Measurements from ENCODE around the gene NXPH1. TPM values are rescaled to one million over a fixed set of nuclear protein-coding genes. Genes with fewer than 3 reads are reported as not detected.

NXPH1 gene
- total and polyA plus RNA-seq, 9 donors: 0.05 to 0.12 TPM; not detected in 7

DNA sequence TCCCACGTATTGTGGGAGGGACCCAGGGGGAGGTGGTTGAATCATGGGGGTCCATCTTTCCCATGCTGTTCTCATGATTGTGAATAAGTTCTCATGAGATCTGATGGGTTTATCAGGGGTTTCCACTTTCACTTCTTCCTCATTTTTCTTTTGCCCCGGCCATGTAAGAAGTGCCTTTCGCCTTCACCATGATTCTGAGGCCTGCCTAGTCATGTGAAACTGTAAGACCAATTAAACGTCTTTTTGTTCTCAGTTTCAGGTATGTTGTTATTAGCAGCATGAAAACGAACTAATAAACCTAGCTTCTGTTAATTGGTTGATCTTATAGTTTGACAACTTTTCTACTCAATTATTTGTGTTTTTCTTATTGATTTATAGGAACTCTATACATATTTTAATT is 206.3 kb downstream of the NXPH1 start:
- H3K4me1 ChIP-seq (ENCODE audit: insufficient read depth): no peaks in the 10 kb centered on the region
- H3K4me3 ChIP-seq: no peak overlapping the region
- no peaks in the 10 kb centered on the region for H3K36me3 ChIP-seq
- no peak for DNase-seq
- intact Hi-C loops (cut with DNase I): no loop called here
- no peaks in the 10 kb centered on the region for H3K9me3 ChIP-seq
- no peak overlapping the region for H3K27ac ChIP-seq
- 76 to 83% (median 82%) methylated on average over 5 of the region's 5 CpGs for WGBS, 3 donors
- no peaks in the 10 kb centered on the region for H3K27me3 ChIP-seq
- TF ChIP-seq, protein P1, sequence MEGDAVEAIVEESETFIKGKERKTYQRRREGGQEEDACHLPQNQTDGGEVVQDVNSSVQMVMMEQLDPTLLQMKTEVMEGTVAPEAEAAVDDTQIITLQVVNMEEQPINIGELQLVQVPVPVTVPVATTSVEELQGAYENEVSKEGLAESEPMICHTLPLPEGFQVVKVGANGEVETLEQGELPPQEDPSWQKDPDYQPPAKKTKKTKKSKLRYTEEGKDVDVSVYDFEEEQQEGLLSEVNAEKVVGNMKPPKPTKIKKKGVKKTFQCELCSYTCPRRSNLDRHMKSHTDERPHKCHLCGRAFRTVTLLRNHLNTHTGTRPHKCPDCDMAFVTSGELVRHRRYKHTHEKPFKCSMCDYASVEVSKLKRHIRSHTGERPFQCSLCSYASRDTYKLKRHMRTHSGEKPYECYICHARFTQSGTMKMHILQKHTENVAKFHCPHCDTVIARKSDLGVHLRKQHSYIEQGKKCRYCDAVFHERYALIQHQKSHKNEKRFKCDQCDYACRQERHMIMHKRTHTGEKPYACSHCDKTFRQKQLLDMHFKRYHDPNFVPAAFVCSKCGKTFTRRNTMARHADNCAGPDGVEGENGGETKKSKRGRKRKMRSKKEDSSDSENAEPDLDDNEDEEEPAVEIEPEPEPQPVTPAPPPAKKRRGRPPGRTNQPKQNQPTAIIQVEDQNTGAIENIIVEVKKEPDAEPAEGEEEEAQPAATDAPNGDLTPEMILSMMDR (IDR thresholded peaks at IDR 0.05): no peak
- TF ChIP-seq POLR2A (IDR thresholded peaks at IDR 0.05): no peak
- no peak for TF ChIP-seq EP300 (IDR thresholded peaks at IDR 0.05)

DNA sequence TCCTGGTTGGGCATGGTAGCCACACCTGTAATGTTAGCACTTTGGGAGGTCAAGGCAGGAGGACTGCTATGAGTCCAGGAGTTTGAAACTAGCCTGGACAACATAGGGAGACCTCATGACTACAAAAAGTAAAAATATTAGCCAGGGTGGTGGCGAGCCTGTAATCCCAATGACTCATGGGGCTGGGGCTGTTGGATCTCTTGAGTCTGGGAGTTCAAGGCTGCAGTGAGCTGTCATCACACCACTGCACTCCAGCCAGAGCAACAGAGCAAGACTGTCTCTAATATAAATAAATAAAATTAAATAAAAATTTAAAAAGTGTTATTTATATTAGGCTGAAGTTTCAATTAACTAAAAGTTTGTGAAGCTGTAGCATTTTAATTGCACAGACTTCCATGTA is 207.3 kb downstream of the NXPH1 start:
- intact Hi-C loops (cut with DNase I): no loop called here
- no peak for DNase-seq
- H3K9me3 ChIP-seq: no peaks in the 10 kb centered on the region
- TF ChIP-seq POLR2A (IDR thresholded peaks at IDR 0.05) (no peak), EP300 (IDR thresholded peaks at IDR 0.05) (no peak)
- TF ChIP-seq, protein P1 (IDR thresholded peaks at IDR 0.05): no peak
- no peaks in the 10 kb centered on the region for H3K4me1 ChIP-seq (ENCODE audit: insufficient read depth)
- no peak overlapping the region for H3K4me3 ChIP-seq
- 48 to 63% (median 52%) methylated on average over 1 of the region's 1 CpG for WGBS, 3 donors
- H3K27ac ChIP-seq: no peak overlapping the region
- no peaks in the 10 kb centered on the region for H3K36me3 ChIP-seq
- H3K27me3 ChIP-seq: no peaks in the 10 kb centered on the region

DNA sequence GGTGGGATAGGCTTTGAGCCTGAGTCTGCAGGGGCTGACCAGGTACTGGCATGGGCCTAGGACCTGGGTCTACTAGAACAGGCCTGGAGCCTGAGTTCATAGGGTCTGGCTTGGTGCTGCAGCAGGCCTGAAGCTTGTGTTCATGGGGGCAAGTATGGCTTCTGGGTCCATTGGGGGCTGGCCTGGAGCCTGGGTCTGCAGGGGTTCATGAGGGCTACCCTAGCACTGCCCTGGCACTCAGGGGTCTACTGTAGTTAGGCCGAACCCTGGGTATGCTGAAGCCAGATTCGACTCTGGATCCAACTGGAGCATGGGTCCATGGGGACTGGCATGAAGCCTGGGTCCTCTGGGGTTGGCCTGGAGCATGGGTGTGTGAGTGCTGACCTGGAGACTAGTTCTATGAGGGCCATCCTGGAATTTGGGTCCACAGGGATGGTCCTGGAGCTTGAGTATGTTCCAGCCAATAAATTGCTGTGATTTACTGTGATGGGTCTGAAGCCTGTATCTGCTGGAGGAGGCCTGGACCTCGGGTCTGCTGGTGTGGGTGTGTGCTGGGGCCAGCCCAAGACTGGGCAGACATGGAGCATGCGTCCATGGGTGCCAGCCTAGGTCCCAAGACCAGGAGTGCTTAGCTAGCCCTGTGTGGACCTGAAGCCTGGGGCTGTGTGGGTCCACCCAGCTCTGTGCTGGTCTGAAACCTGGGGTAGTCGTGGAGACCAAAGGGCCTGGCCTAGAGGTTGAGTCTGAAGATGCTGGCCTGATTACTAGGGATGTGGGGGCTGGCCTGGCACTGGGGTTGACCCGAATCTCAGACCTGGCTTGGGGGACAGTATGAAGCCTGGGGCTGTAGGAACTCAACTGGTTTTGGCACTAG is 235.5 kb downstream of the NXPH1 start:
- WGBS, 3 donors: 71 to 83% (median 73%) methylated on average over 5 to 6 of the region's 6 CpGs
- H3K27ac ChIP-seq: no peak overlapping the region
- H3K36me3 ChIP-seq: no peaks in the 10 kb centered on the region
- TF ChIP-seq, protein P1 (IDR thresholded peaks at IDR 0.05): no peak
- no peak for TF ChIP-seq EP300 (IDR thresholded peaks at IDR 0.05)
- no peak for TF ChIP-seq POLR2A (IDR thresholded peaks at IDR 0.05)
- H3K4me1 ChIP-seq (ENCODE audit: insufficient read depth): no peaks in the 10 kb centered on the region
- intact Hi-C loops (cut with DNase I): no loop called here
- H3K9me3 ChIP-seq: no peaks in the 10 kb centered on the region
- DNase-seq: no peak
- no peak overlapping the region for H3K4me3 ChIP-seq
- H3K27me3 ChIP-seq: no peaks in the 10 kb centered on the region

DNA sequence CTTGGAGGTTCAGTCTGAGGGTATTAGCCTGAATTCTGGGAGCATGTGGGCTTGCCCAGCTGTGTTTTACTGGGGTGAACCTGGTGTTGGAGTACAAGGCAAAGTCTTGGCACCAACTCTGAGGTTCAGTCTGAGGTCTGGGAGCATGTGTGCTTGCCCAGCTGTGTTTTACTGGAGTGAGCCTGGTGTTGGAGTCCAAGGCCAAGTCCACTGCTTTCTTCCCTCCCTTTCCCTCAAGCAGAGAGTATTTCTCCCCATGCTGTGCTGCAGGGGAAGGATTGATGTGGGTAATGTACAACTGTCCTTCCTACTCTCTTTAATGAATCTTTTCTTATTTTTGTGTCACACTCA is 236.1 kb downstream of the NXPH1 start:
- TF ChIP-seq POLR2A (IDR thresholded peaks at IDR 0.05) (no peak), EP300 (IDR thresholded peaks at IDR 0.05) (no peak)
- TF ChIP-seq, protein P1 (IDR thresholded peaks at IDR 0.05): no peak
- no peak overlapping the region for H3K27ac ChIP-seq
- no peaks in the 10 kb centered on the region for H3K9me3 ChIP-seq
- H3K4me1 ChIP-seq (ENCODE audit: insufficient read depth): no peaks in the 10 kb centered on the region
- H3K27me3 ChIP-seq: no peaks in the 10 kb centered on the region
- H3K4me3 ChIP-seq: no peak overlapping the region
- no peak for DNase-seq
- intact Hi-C loops (cut with DNase I): no loop called here
- no peaks in the 10 kb centered on the region for H3K36me3 ChIP-seq

Data from ovary (tissue), 9 donors.